Mesothelial cell of epicardium (in vitro differentiated cells): ENCODE data around the gene LMBRD1. TPM values are rescaled to one million over a fixed set of nuclear protein-coding genes. Genes with fewer than 3 reads are reported as not detected.
"Not testable (repeated sequence)": the region's sequence is repeated elsewhere in the genome, so short reads cannot be mapped to it uniquely, and the experiment has no call there.

Source experiments
- DNase-seq, 2 experiments: peaks; one replicate each; pipeline ENCODE4 v3.0.0; 2021; ENCODE audit warnings: low spot score in 2 of 2; ENCODE audit not compliant: unreplicated experiment in 2 of 2
- H3K27ac Mint-ChIP-seq: 2 replicates; pipeline ENCODE4 v1.8.0; 2021; ENCODE audit warnings: mixed read lengths
- H3K27me3 Mint-ChIP-seq: 2 replicates; pipeline ENCODE4 v1.8.0; 2021; ENCODE audit warnings: low read depth, mixed read lengths
- H3K36me3 Mint-ChIP-seq: 2 replicates; pipeline ENCODE4 v1.8.0; 2021; ENCODE audit warnings: mixed read lengths
- H3K4me1 Mint-ChIP-seq: 2 replicates; pipeline ENCODE4 v1.8.0; 2021; ENCODE audit warnings: mixed read lengths
- H3K4me3 Mint-ChIP-seq: 2 replicates; pipeline ENCODE4 v1.8.0; 2021; ENCODE audit warnings: mild to moderate bottlenecking, moderate library complexity, mixed read lengths
- H3K9me3 Mint-ChIP-seq: 2 replicates; pipeline ENCODE4 v1.8.0; 2021; ENCODE audit warnings: mixed read lengths
- CTCF ChIP-seq: fragments of 200-600 bp; sonication (generic); IDR thresholded peaks from one replicate; pipeline ENCODE4 v1.5.0; 2021; ENCODE audit warnings: antibody characterized with exemption; ENCODE audit not compliant: unreplicated experiment
- total RNA-seq: library from RNA; stranded (reverse); gene quantifications from 3 replicates; pipeline ENCODE4 v1.2.1, GENCODE V29; 2021

Gene LMBRD1
- total RNA-seq, 1 donor from 2014 or later, result 29.8 TPM

- Mint-ChIP-seq H3K36me3 (no peaks in the 10 kb centered on the region), H3K4me3 (no peak overlapping the region), H3K27me3 (no peaks in the 10 kb centered on the region), H3K27ac (no peak overlapping the region), H3K4me1 (peaks cover 6% of the 10 kb centered on the region), H3K9me3 (no peaks in the 10 kb centered on the region)
- TF ChIP-seq CTCF, result no peak
- DNase-seq, result no peak
Observed at GRCh38 chr6:69832558-69832957, 35.7 kb upstream of the LMBRD1 start.

GRCh38 chr6:69827276-69827893 lies 30.6 kb upstream of the LMBRD1 start:
- H3K27ac Mint-ChIP-seq, result no peak overlapping the region
- TF ChIP-seq CTCF, result no peak
- DNase-seq, result no peak
- no peaks in the 10 kb centered on the region for H3K9me3 Mint-ChIP-seq
- H3K36me3 Mint-ChIP-seq, result no peaks in the 10 kb centered on the region
- no peaks in the 10 kb centered on the region for H3K27me3 Mint-ChIP-seq
- peaks cover 2% of the 10 kb centered on the region for H3K4me1 Mint-ChIP-seq
- H3K4me3 Mint-ChIP-seq, result no peak overlapping the region

- no peak for TF ChIP-seq CTCF
- Mint-ChIP-seq H3K36me3 (no peaks in the 10 kb centered on the region), H3K4me1 (peaks cover 2% of the 10 kb centered on the region), H3K4me3 (no peak overlapping the region), H3K27ac (no peak overlapping the region), H3K27me3 (no peaks in the 10 kb centered on the region), H3K9me3 (no peaks in the 10 kb centered on the region)
- no peak for DNase-seq
Observed at GRCh38 chr6:69825904-69826303, 29.1 kb upstream of the LMBRD1 start.

- H3K4me1 Mint-ChIP-seq, H3K27me3 Mint-ChIP-seq, H3K36me3 Mint-ChIP-seq, H3K27ac Mint-ChIP-seq, H3K9me3 Mint-ChIP-seq, DNase-seq, H3K4me3 Mint-ChIP-seq: not testable (repeated sequence)
Observed at GRCh38 chr6:69824355-69824754, 27.5 kb upstream of the LMBRD1 start.

- H3K9me3 Mint-ChIP-seq, result no peaks in the 10 kb centered on the region
- no peaks in the 10 kb centered on the region for H3K4me1 Mint-ChIP-seq
- no peak overlapping the region for H3K27ac Mint-ChIP-seq
- DNase-seq, result no peak
- H3K36me3 Mint-ChIP-seq, result no peaks in the 10 kb centered on the region
- no peaks in the 10 kb centered on the region for H3K27me3 Mint-ChIP-seq
- no peak overlapping the region for H3K4me3 Mint-ChIP-seq
- no peak for TF ChIP-seq CTCF
Observed at GRCh38 chr6:69820438-69820837, 23.6 kb upstream of the LMBRD1 start.

- H3K27me3 Mint-ChIP-seq, result no peaks in the 10 kb centered on the region
- no peak for TF ChIP-seq CTCF
- no peak for DNase-seq
- no peak overlapping the region for H3K4me3 Mint-ChIP-seq
- H3K9me3 Mint-ChIP-seq, result no peaks in the 10 kb centered on the region
- H3K4me1 Mint-ChIP-seq, result peaks cover 2% of the 10 kb centered on the region
- no peaks in the 10 kb centered on the region for H3K36me3 Mint-ChIP-seq
- no peak overlapping the region for H3K27ac Mint-ChIP-seq
Observed at GRCh38 chr6:69820018-69820417, 23.2 kb upstream of the LMBRD1 start.
